ENCODE results near the gene GPR132.

- TF ChIP-seq CTCF (IDR thresholded peaks at IDR 0.05; ENCODE audit: insufficient read depth, low read length) = peak; percentile 2
- TF ChIP-seq POLR2AphosphoS5 (IDR thresholded peaks at IDR 0.05; ENCODE audit: low read depth) = no peak
- no peak for TF ChIP-seq SPI1 (IDR thresholded peaks at IDR 0.05; ENCODE audit: borderline replicate concordance, low read depth)
- no peak for TF ChIP-seq REST (IDR thresholded peaks at IDR 0.05; ENCODE audit: insufficient replicate concordance, low read depth)
- no peak for TF ChIP-seq GABPA (IDR thresholded peaks at IDR 0.05; ENCODE audit: low read depth)
Measured at GRCh38 chr14:105093431-105094192, 28.4 kb upstream of the GPR132 start.

Measured in HL-60 (cell line).